Gastrocnemius medialis (tissue), 4 donors: ENCODE measurements around the gene WDR46.

Experiments used
- POLR2A ChIP-seq, 2 donors: fragments of 450-650 bp; IDR thresholded peaks; one replicate each; pipeline ENCODE4 v1.6.1; 2017; ENCODE audit warnings: antibody characterized with exemption in 2 of 2, mild to moderate bottlenecking in 2 of 2, moderate library complexity in 2 of 2
- TF ChIP-seq, protein P1 (sequence below), 5 experiments: fragments of 450-650 bp in 3 of 5; fragments of 200-600 bp in 2 of 5; sonication (generic) in 2 of 5; IDR thresholded peaks in 4 of 5; conservative IDR thresholded peaks in 1 of 5; 1 replicate in 4 of 5; 2 replicates in 1 of 5; pipeline ENCODE4 v1.5.1; 2016 to 2019; ENCODE audit warnings: antibody characterized with exemption in 5 of 5, mild to moderate bottlenecking in 3 of 5, moderate library complexity in 3 of 5

DNA sequence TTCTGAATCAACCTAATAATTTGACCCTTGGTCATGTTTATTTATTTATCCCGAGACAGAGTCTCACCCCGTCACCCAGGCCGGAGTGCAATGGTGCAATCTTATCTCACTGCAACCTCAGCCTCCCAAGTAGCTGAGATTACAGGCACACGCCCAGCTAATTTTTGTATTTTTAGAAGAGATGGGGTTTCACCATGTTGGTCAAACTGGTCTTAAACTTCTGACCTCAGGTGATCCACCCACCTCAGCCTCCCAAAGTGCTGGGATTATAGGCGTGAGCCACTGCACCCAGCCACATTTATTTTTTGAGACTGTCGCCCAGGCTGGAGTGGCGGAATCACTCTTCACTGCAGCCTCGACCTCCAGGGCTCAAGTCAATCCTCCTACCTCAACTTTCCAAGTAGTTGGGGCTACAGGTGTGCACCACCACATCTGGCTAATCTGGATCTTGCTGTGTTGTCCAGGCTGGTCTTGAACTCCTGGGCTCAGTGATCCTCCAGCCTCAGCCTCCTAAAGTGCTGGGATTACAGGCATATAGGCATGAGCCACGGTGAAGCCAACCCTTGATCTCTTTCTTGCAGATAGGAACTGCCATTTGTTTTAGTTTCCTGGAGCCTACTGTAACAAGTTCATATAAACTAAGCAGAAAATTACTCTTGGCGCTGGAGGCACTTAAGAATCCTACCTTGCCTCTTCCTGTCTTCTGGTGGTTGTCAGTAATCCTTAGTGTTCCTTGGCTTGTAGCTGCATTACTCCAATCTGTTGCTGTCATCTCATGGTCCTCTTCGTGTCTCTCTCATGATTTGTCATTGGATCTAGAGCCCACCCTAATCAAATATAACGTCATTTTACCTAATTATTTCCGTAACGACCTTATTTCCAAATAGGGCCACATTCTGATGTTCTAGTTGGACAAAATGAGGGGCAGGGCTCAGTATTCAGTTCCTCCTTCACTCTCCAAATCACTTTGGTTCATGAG, 14.8 kb downstream of the WDR46 start:
- TF ChIP-seq, protein P1, sequence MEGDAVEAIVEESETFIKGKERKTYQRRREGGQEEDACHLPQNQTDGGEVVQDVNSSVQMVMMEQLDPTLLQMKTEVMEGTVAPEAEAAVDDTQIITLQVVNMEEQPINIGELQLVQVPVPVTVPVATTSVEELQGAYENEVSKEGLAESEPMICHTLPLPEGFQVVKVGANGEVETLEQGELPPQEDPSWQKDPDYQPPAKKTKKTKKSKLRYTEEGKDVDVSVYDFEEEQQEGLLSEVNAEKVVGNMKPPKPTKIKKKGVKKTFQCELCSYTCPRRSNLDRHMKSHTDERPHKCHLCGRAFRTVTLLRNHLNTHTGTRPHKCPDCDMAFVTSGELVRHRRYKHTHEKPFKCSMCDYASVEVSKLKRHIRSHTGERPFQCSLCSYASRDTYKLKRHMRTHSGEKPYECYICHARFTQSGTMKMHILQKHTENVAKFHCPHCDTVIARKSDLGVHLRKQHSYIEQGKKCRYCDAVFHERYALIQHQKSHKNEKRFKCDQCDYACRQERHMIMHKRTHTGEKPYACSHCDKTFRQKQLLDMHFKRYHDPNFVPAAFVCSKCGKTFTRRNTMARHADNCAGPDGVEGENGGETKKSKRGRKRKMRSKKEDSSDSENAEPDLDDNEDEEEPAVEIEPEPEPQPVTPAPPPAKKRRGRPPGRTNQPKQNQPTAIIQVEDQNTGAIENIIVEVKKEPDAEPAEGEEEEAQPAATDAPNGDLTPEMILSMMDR (IDR thresholded peaks at IDR 0.05 in 4 of 5, conservative IDR thresholded peaks at IDR 0.05 in 1 of 5): no peak
- no peak for TF ChIP-seq POLR2A (IDR thresholded peaks at IDR 0.05)
